SIG-M5 treated with dmso at 0.1 percent for 504 hours (cell line): ENCODE data around the gene UFC1.
"Not testable (repeated sequence)": the region's sequence is repeated elsewhere in the genome, so short reads cannot be mapped to it uniquely, and the experiment has no call there.

Experiments used
- DNase-seq: peaks from one replicate; lab custom pipeline; 2025; ENCODE audit not compliant: unreplicated experiment; lab: John Stamatoyannopoulos, UW

UFC1 gene

DNA sequence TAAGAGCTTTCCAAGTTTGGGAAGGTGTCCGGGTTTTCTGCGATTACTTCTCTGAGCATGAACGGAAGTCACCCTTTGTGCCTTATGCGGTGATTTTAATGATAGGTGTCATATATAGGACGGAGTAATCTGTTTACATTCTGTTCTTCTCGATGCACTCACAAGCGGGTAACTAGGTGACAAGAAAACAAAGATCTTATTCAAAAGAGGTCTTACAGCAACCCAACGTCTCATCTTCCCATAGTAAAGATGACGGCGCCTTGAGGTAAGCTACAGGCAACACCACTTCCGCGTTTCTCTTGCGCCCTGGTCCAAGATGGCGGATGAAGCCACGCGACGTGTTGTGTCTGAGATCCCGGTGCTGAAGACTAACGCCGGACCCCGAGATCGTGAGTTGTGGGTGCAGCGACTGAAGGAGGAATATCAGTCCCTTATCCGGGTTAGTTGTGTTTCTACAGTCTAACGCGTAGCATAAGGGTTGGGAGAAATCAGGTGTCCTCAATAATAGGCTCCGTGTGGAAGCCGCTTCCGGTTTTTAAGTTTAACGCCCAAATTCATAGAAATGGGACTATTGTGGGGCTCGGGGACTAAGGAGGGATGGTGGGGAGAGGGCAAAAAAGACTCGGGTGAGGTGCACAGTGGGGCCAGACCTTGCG, at the start of gene UFC1:
UFC1 (plus strand) TSS at position 297 of the 656 bp plus-strand sequence; CDS start at position 317, 20 bp downstream.
- DNase-seq, result peak; percentile 97

DNA sequence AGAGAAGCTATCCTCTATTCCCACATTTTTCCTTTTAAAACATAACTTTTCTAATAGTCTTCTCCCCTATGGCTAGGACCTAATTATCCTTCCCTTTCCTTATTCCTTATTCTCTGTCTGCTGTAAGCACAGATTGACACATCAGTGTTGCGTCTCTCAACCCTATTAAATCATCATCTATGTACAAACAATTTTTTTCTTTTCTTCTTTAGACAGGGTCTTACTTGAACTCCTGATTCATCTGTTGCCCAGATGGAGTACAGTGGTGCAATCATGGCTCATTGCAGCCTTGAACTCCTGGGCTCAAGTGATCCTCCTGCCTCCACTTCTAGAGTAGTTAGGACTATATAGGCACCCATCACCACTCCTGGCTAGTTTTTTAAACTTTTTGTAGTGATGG, 47.3 kb upstream of the UFC1 start:
- DNase-seq, result no peak

DNA sequence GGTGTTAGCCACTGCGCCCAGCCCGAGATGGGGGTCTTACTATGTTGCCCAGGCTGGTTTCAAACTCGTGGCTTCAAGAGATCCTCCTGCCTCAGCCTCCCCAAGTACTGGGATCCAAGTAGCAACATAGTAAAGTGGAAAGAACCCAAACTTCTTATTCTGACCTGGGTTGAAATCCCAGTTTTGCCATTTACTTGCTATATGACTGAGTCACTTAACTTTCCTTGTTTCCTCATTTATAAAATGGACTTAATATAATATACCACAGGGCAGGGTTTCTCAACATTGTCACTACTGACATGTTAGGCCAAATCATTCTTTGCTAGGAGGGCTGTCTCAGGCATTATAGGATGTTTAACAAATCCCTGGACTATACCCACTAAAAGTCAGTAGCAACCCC, 42.7 kb upstream of the UFC1 start:
- no peak for DNase-seq

- peak; percentile 62 for DNase-seq
These were observed 42.3 kb upstream of the UFC1 start for GRCh38 chr1:161111527-161111926.

DNA sequence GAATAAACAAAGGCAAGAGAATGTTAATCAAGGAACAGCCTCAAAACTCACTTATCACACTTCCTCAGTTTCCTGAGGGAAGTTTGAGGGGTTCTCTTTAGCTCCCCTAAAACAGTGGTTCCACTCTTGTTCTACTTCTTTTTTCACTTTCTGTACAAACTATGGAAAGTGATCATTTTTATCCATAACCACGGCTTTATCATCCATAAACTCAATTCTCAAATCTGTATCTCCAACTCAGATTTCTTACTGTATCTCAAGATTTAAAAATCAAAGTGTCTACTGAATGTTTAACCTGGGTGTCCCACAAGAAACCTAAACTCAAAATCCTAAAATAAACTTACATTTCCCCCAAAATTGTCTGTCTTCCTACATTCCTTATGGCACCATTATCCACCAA, 39.9 kb upstream of the UFC1 start:
- DNase-seq, result no peak

DNA sequence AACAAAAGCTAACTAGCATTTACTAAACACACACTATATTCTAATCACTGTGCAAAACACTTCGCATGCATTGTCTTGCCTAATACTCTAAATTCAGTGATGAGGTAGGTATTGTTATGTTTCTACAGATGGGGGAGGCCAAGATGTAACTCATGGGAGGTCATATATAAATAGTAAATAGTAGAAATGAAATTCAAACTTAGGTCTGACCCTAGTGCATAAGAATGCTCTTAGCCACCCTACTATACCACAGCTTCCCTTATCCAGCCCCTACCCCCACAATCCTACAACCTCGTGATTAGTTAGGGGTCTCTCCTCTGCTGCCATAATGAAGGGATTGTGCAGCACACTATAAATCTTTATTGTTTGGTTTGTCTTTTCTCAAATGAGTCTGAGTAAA, 39.2 kb upstream of the UFC1 start:
- DNase-seq, result no peak

GRCh38 chr1:161115132-161115711, 38.6 kb upstream of the UFC1 start:
- DNase-seq, result peak; percentile 75

DNA sequence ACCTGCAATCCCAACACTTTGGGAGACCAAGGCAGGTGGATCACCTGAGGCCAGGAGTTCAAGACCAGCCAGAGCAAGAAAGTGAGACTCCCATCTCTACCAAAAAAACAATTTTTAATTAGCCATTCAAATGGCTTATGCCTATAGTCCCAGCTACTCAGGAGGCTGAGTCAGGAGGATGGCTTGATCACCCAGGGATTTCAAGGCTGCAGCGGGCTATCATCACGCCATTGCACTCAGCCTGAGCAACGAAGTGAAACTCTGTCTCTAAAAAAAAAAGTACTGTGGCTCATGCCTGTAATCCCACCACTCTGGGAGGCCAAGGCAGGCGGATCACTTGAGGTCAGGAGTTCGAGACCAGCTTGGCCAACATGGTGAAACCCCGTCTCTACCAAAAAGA, 37.8 kb upstream of the UFC1 start:
- not testable (repeated sequence) for DNase-seq

- peak; percentile 81 for DNase-seq
These were observed 35.8 kb upstream of the UFC1 start, which contains the start of the genes NIT1 and PFDN2 for GRCh38 chr1:161117759-161118581. TSS of gene NIT1 (plus strand) at chr1:161118105. CDS start at chr1:161118177, 72 bp downstream. TSS of gene PFDN2 (minus strand) at chr1:161118037. CDS start at chr1:161118026, 11 bp downstream.

DNA sequence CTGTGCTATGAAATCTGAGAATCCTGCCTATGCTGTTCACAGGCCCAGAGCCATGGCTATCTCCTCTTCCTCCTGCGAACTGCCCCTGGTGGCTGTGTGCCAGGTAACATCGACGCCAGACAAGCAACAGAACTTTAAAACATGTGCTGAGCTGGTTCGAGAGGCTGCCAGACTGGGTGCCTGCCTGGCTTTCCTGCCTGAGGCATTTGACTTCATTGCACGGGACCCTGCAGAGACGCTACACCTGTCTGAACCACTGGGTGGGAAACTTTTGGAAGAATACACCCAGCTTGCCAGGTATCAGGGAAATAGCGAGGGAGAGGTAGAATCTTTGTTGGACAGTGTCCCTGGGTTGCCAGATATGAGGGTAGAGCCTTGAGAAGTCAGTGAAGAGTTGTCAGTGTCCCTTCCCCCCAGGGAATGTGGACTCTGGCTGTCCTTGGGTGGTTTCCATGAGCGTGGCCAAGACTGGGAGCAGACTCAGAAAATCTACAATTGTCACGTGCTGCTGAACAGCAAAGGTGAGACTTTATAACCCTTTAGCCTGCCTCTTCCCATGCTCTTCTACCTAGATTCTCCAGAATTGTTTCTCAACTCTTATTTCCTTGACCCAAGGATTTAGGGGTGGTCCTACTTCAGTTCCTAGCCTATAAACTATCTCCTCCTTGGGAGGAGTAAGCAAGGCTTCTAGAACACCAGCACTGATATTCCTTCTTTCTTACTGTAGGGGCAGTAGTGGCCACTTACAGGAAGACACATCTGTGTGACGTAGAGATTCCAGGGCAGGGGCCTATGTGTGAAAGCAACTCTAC, 34.5 kb upstream of the UFC1 start:
- peak; percentile 90 for DNase-seq

- no peak for DNase-seq
These were observed 32.6 kb upstream of the UFC1 start for GRCh38 chr1:161121042-161121650.

DNA sequence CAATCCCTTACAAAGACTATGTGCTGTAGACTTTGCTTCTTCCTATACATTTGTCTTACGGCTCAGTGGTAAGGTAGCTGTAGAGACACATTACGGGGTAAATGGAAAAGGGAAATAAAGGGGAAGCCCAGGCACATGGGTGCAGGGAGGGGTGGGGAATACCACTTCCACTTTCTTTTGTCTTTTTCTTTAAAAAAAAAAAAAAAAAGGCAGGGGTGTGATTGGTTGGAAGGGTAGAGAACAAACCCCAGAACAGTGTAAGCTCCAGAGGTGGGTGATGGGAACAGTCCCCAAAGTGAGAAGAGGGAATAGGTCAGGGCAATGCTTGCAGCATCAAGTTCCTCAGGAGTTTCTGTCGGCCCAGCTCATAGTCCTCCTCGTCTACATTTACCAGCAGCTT, 31.9 kb upstream of the UFC1 start:
- DNase-seq, result peak; percentile 86

GRCh38 chr1:161122967-161123366, 30.8 kb upstream of the UFC1 start:
- DNase-seq, result no peak

- DNase-seq, result peak; percentile 63
These were observed 26.1 kb upstream of the UFC1 start for GRCh38 chr1:161127649-161128048.

DNA sequence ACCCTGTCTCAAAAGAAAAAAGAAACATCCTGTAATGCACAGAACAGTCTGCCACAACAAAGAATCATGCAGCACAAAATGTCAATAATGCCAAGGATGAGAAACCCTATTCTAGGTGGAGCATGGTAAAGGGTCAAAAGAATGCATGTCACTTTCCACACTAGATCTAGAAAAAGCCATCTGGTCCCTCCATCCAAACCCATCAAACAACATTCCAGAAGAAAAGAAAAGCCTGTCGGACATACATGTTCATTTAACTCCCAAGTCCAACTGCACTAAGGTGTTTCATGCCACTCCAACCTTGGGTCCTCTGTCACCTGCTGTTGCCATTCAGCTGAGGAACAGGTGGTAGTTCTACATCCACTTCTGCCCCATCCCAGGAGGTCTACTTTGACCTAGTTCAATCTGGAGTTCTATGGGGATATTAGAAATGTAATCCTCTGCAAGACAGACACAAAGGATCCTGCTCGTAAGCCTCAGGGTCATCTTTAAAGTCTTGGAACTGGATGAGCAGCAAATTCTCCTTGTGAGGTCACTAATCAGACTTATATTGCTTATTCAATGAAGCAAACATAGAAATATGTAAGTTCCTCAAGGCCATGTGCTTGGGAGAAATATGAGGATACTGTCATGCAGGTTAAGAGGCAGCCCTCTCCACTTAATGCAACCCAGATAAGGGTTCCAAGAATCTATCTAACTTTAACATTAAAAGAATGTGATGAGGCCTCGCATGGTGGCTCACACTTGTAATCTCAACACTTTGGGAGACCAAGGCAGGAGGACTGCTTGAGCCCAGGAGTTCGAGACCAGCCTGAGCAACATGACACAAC, 25.0 kb upstream of the UFC1 start:
- DNase-seq, result no peak

- no peak for DNase-seq
These were observed 23.5 kb upstream of the UFC1 start for GRCh38 chr1:161130266-161130665.

DNA sequence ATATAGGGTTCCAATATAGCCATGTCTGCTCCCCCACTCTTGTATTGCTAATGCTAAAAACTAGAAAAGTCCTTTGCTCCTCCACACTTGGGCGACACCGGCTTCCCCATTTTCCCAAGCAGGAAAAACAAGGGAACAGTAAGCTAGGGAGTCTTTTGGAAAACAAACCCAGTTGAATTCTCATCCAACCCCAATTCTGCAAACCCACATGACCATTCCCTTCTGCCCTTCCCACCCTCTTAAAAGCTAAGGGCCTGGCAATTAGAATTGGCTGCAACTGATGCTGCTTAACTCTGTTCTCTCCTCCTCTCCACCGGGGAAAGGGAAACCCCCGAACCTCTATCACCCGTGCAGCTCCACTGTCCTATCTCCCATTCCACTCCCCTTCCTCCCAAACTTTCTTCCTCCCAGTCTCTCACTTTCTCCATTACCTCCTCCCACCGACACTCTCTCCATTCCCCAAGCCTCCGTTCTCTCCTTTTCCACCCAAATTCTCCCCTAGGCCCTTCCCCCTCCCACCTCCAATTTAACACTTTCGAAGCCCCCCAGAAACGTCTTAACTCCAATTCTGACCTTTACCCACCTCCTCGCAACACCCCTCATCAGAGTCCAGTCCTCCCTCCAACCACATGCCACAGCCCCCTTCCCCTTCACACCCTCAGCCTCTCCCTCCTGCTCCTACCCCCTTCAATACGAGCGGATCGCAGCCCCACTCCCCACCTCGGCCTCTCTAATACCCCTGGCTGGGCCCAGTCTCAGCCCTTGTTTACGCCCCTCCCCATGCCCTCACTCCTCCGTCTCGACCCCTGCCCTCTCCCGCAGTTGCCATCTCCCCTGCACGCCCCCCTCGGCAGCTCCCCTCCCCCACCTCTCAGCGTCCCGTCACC, 22.0 kb upstream of the UFC1 start:
- DNase-seq, result peak; percentile 51

- peak; percentile 100 for DNase-seq
These were observed 21.2 kb upstream of the UFC1 start, which contains the start of gene DEDD for GRCh38 chr1:161132410-161133219. TSS of gene DEDD (minus strand) at chr1:161132667. CDS start at chr1:161124462, 8,205 bp downstream.
